Fibroblast of pulmonary artery (primary cell): ENCODE results near the gene NEK5.

ENCODE experiments used
- DNase-seq: peaks from one replicate; pipeline ENCODE4 v3.0.0-alpha.2; 2010; ENCODE audit warnings: low read depth
- H3K4me3 ChIP-seq: replicated peaks from 2 replicates; pipeline ENCODE4 v1.5.1; 2011; ENCODE audit warnings: low read depth, mild to moderate bottlenecking, control low read depth, low read length, moderate library complexity
- TF ChIP-seq, protein P1 (sequence below): IDR thresholded peaks from 2 replicates; pipeline ENCODE4 v1.5.1; 2011; ENCODE audit warnings: mild to moderate bottlenecking, control low read depth, low read length, inconsistent platforms; ENCODE audit errors: missing control alignments

The NEK5 gene

DNA sequence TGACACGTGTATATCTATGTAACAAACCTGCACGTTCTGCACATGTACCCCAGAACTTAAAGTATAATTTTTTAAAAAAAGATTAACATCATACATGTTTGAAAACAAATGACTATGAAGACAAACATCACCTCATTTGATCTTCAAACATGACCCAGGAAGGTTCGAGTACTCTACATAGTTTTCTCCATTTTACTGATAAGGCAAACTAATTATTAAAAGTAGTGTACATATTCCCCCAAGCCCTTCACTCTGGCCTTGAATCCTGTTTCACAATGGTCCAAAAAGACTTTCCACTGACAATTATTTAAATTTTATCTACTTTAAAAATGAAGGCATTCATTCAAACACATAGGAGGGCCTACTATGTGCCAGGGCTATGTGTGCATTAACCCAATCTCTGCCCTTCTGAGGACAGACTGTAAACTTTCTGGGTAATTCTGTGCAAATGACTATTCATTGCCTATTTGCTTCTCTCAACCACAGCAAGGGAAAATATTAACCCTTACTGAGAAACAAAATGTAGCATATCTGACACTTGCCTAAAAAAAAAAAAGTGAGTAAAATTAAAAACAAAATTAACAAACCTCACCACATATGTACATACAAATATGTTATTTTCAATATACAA is 139.8 kb downstream of the NEK5 start:
- no peak overlapping the region for H3K4me3 ChIP-seq
- TF ChIP-seq, protein P1, sequence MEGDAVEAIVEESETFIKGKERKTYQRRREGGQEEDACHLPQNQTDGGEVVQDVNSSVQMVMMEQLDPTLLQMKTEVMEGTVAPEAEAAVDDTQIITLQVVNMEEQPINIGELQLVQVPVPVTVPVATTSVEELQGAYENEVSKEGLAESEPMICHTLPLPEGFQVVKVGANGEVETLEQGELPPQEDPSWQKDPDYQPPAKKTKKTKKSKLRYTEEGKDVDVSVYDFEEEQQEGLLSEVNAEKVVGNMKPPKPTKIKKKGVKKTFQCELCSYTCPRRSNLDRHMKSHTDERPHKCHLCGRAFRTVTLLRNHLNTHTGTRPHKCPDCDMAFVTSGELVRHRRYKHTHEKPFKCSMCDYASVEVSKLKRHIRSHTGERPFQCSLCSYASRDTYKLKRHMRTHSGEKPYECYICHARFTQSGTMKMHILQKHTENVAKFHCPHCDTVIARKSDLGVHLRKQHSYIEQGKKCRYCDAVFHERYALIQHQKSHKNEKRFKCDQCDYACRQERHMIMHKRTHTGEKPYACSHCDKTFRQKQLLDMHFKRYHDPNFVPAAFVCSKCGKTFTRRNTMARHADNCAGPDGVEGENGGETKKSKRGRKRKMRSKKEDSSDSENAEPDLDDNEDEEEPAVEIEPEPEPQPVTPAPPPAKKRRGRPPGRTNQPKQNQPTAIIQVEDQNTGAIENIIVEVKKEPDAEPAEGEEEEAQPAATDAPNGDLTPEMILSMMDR, result no peak
- DNase-seq, result no peak
